Measurements from ENCODE around the gene YTHDF1. TPM values are rescaled to one million over a fixed set of nuclear protein-coding genes. Genes with fewer than 3 reads are reported as not detected.

The YTHDF1 gene

DNA sequence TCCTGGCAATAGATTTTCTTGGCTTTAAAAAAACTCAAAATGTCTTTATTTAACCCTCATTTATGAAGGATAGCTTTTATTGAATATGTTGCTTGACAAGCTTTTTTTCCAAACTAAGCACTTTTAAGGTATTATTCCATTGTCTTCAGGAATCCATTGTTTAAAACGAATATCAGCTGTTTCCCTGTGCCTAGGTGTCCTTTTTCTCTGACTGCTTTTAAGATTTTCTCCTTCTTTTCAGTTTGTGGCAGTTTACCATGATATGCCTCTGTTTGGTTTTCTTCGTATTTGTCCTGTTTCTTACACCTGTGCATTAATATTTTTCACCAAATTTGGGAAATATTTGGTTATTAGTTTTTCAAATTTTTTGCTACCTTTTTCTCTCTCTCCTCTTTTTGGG, 68.4 kb downstream of the YTHDF1 start:
- Histone ChIP-seq H3K4ac (ENCODE audit: low read depth in 1 of 2, low read length in 2 of 2) (no peak overlapping the region), H4K8ac (ENCODE audit: low read length) (no peak overlapping the region), H3K4me3 (ENCODE audit: insufficient read depth in 1 of 2, low read depth in 1 of 2, low read length in 2 of 2) (no peak overlapping the region), H3K9me3 (ENCODE audit: control insufficient read depth, low read length) (peaks cover 28% of the 10 kb centered on the region), H3K14ac (ENCODE audit: low read length in 2 of 2) (no peak overlapping the region), H3K27me3 (ENCODE audit: control insufficient read depth in 1 of 2, insufficient read depth in 1 of 2, low read length in 2 of 2) (peaks cover 17 to 30% of the 10 kb centered on the region in 2 experiments), H2BK120ac (ENCODE audit: low read depth, low read length) (no peak overlapping the region), H3K23ac (ENCODE audit: low read length in 2 of 2) (no peak overlapping the region), H3K27ac (ENCODE audit: low read length, poor library complexity, severe bottlenecking) (no peak overlapping the region), H2AFZ (ENCODE audit: low read depth, low read length) (no peak overlapping the region), H3K4me2 (ENCODE audit: low read length, poor library complexity, severe bottlenecking) (no peak overlapping the region), H2AK5ac (ENCODE audit: low read length, severe bottlenecking) (no peak overlapping the region), H2BK5ac (ENCODE audit: low read depth, low read length, poor library complexity, severe bottlenecking) (no peak overlapping the region), H3K79me1 (replicated peaks; ENCODE audit: low read length, poor library complexity, severe bottlenecking) (no peaks in the 10 kb centered on the region), H3K4me1 (ENCODE audit: control insufficient read depth, insufficient read depth, low read depth, low read length) (no peaks in the 10 kb centered on the region), H3K18ac (ENCODE audit: low read depth in 1 of 2, low read length in 2 of 2) (no peak overlapping the region), H3K9ac (ENCODE audit: low read length) (no peak overlapping the region), H3K36me3 (ENCODE audit: control insufficient read depth in 1 of 2, insufficient read depth in 2 of 2, low read depth in 1 of 2, low read length in 2 of 2) (no peaks in the 10 kb centered on the region), H2BK15ac (ENCODE audit: low read depth, poor library complexity, severe bottlenecking) (no peak overlapping the region), H2BK12ac (ENCODE audit: low read length in 2 of 2) (no peak overlapping the region), H4K91ac (ENCODE audit: low read length) (no peak overlapping the region)
- WGBS, result 83% methylated on average over 1 of the region's 2 CpGs
- no peak for DNase-seq

Small RNAs within 50 kb of the gene (small RNA-seq; reads per million reads assigned to genes)
- gene MIR124-3 (ENCODE audit: low read depth) (not detected), gene MIR3196 (ENCODE audit: low read depth) (not detected)

Data from mesenchymal stem cell (in vitro differentiated cells and primary cell).